GM06990 (cell line): ENCODE measurements around the gene PDAP1.
"Not testable (repeated sequence)": the region's sequence is repeated elsewhere in the genome, so short reads cannot be mapped to it uniquely, and the experiment has no call there.

Experiments used
- DNase-seq: peaks from one replicate; pipeline ENCODE4 v3.0.0-alpha.2; 2011; ENCODE audit not compliant: insufficient read length; ENCODE audit errors: extremely low read depth
- H3K27me3 ChIP-seq: replicated peaks from 2 replicates; pipeline ENCODE4 v1.6.0; 2011; ENCODE audit warnings: low read length; ENCODE audit not compliant: control insufficient read depth, insufficient read depth
- H3K36me3 ChIP-seq: 2 replicates; pipeline ENCODE4 v1.5.1; 2011; ENCODE audit warnings: low read length; ENCODE audit not compliant: control insufficient read depth, insufficient read depth
- H3K4me3 ChIP-seq: replicated peaks from 2 replicates; pipeline ENCODE4 v1.5.1; 2011; ENCODE audit warnings: low read depth, mild to moderate bottlenecking, control low read depth, low read length
- TF ChIP-seq, protein P1 (sequence below): IDR thresholded peaks from 2 replicates; pipeline ENCODE4 v1.5.1; 2011; ENCODE audit warnings: low read length, control low read depth, mild to moderate bottlenecking, inconsistent platforms; ENCODE audit not compliant: insufficient read depth, poor library complexity, severe bottlenecking

Gene PDAP1

DNA sequence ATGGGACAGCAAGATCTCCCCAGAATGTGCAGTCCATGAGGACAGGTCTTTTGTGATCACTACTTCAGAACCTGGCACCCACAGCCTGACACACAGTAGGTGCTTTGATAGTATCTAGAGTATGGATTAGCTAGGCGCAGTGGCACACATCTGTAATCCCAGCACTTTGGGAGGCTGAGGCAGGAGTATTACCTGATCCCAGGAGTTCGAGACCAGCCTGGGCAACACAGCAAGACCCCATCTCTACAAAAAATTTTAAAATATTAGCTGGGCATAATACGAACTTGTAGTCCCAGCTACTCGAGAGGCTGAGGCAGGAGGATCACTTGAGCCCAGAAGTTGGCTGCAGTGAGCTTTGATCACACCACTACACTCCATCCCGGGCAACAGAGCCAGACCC, 56.1 kb downstream of the PDAP1 start:
- TF ChIP-seq, protein P1, sequence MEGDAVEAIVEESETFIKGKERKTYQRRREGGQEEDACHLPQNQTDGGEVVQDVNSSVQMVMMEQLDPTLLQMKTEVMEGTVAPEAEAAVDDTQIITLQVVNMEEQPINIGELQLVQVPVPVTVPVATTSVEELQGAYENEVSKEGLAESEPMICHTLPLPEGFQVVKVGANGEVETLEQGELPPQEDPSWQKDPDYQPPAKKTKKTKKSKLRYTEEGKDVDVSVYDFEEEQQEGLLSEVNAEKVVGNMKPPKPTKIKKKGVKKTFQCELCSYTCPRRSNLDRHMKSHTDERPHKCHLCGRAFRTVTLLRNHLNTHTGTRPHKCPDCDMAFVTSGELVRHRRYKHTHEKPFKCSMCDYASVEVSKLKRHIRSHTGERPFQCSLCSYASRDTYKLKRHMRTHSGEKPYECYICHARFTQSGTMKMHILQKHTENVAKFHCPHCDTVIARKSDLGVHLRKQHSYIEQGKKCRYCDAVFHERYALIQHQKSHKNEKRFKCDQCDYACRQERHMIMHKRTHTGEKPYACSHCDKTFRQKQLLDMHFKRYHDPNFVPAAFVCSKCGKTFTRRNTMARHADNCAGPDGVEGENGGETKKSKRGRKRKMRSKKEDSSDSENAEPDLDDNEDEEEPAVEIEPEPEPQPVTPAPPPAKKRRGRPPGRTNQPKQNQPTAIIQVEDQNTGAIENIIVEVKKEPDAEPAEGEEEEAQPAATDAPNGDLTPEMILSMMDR: no peak
- no peaks in the 10 kb centered on the region for H3K27me3 ChIP-seq

DNA sequence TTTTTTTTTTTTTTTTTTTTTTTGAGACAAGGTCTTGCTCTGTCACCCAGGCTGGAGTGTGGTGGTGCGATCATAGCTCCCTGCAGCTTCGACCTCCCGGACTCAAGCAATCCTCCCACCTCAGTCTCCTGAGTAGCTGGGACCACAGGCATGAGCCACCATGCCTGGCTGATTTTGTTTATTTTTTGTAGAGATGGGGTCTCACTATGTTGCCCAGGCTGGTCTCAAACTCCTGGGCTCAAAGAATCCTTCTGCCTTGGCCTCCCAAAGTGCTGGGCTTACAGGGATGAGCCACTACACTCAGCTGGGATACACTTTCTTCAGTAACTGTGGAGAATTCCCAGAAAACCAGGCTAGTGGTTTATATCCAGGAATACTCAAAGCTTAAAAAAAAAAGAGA, 57.8 kb downstream of the PDAP1 start:
- not testable (repeated sequence) for DNase-seq, H3K4me3 ChIP-seq
- peaks cover 11% of the 10 kb centered on the region for H3K36me3 ChIP-seq

More for the DNA sequence above, 56.1 kb downstream of the PDAP1 start:
- no peak overlapping the region for H3K4me3 ChIP-seq
- DNase-seq: no peak
- peaks cover 11% of the 10 kb centered on the region for H3K36me3 ChIP-seq

More for the DNA sequence above, 57.8 kb downstream of the PDAP1 start:
- H3K27me3 ChIP-seq: not testable (repeated sequence)
